BLaER1 treated with 17β-estradiol and CSF1 and Interleukin-3, amounts not matched to agents 10 nM and 100 nM (cell line): Measurements from ENCODE around the gene ISM2.
"Not testable (repeated sequence)": the region's sequence is repeated elsewhere in the genome, so short reads cannot be mapped to it uniquely, and the experiment has no call there.

Source experiments
- H3K27ac ChIP-seq, 11 experiments: shearing (Covaris generic); formaldehyde crosslinking; 2 replicates each; pipeline ENCODE4 v1.8.1; 2022
- H3K27me3 ChIP-seq, 11 experiments: shearing (Covaris generic); formaldehyde crosslinking; 2 replicates each; pipeline ENCODE4 v1.8.1; 2022
- H3K36me3 ChIP-seq, 11 experiments: shearing (Covaris generic); formaldehyde crosslinking; 2 replicates each; pipeline ENCODE4 v1.8.1; 2022
- H3K4me1 ChIP-seq, 10 experiments: shearing (Covaris generic); formaldehyde crosslinking; 2 replicates each; pipeline ENCODE4 v1.8.1; 2022
- H3K4me2 ChIP-seq, 11 experiments: shearing (Covaris generic); formaldehyde crosslinking; 2 replicates each; pipeline ENCODE4 v1.8.1; 2022
- H3K4me3 ChIP-seq, 10 experiments: shearing (Covaris generic); formaldehyde crosslinking; 2 replicates each; pipeline ENCODE4 v1.8.1; 2022
- H3K9ac ChIP-seq, 11 experiments: shearing (Covaris generic); formaldehyde crosslinking; 2 replicates each; pipeline ENCODE4 v1.8.1; 2022
- H3K9me3 ChIP-seq, 11 experiments: shearing (Covaris generic); formaldehyde crosslinking; replicated peaks in 1 of 11; 2 replicates each; pipeline ENCODE4 v1.8.1; 2022
- H4K20me1 ChIP-seq, 11 experiments: shearing (Covaris generic); formaldehyde crosslinking; 2 replicates each; pipeline ENCODE4 v1.8.1; 2022
- Cebpa-rat ChIP-seq, 11 experiments: shearing (Covaris generic); IDR thresholded peaks; 2 replicates each; pipeline ENCODE4 v1.8.1; 2022

ISM2 gene

GRCh38 chr14:77498120-77498979, at the start of gene ISM2:
TSS of gene ISM2 (minus strand) at chr14:77498816. CDS start at chr14:77498793, 23 bp downstream.
- Histone ChIP-seq H4K20me1 (peaks cover 0 to 24% (median 13%) of the 10 kb centered on the region in 11 experiments; a peak in 10 of 22 replicates), H3K4me3 (peak within 1 kb of the TSS; percentile 53 to 73 (median 64)), H3K9ac (peak within 1 kb of the TSS in 10 of 11 experiments; percentile 9 to 59 (median 48); a peak in 16 of 22 replicates), H3K36me3 (peaks cover 0 to 4% (median 0%) of the 10 kb centered on the region in 11 experiments; a peak in 2 of 22 replicates), H3K27ac (no peak within 1 kb of the TSS), H3K4me1 (peaks cover 14 to 35% (median 30%) of the 10 kb centered on the region in 10 experiments), H3K9me3 (peaks cover 0 to 6% (median 4%) of the 10 kb centered on the region in 11 experiments; a peak in 19 of 22 replicates), H3K4me2 (peak within 1 kb of the TSS; percentile 73 to 99 (median 97)), H3K27me3 (peaks cover 35 to 54% (median 46%) of the 10 kb centered on the region in 11 experiments)
- no peak for TF ChIP-seq Cebpa-rat (IDR thresholded peaks at IDR 0.05)

DNA sequence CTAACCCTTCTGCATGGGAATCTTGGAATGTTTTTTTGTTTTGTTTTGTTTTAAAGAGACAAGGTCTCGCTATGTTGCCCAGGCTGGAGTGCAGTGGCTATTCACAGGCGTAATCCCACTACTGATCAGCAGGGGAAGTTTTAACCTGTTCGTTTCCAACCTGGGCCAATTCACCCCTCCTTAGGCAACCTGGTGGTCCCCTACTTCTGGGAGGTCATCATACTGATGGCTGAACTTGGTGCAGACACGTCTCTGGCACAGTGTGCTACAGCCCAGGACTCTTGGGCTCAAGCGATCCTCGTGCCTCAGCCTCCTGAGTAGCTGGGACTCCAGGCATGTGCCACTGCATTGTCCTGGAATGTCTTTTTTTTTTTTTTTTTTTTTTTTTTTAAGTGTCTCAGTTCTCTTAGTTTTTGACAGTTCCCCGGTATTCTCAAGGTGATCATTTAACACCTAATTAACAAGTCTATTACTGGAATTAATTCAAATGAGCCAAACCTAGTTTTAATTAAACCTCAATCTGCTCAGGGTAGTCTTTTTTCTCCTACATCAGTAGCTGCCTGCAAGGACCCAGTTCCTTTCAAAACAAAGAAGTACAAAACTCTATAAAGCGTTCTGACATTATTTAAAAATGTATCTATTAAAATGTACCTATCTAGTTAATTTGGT, 49.0 kb upstream of the ISM2 start:
- no peak overlapping the region for H3K27ac ChIP-seq
- H3K36me3 ChIP-seq, result peaks cover 49 to 87% (median 68%) of the 10 kb centered on the region in 11 experiments
- H4K20me1 ChIP-seq, result peaks cover 0 to 38% (median 0%) of the 10 kb centered on the region in 11 experiments; a peak in 3 of 22 replicates
- H3K4me3 ChIP-seq, result no peak overlapping the region
- H3K9ac ChIP-seq, result no peak overlapping the region
- H3K27me3 ChIP-seq, result no peaks in the 10 kb centered on the region
- H3K9me3 ChIP-seq, result no peaks in the 10 kb centered on the region
- no peak overlapping the region for H3K4me2 ChIP-seq
- no peak for TF ChIP-seq Cebpa-rat (IDR thresholded peaks at IDR 0.05)
- peaks cover 10 to 23% (median 15%) of the 10 kb centered on the region in 10 experiments for H3K4me1 ChIP-seq

DNA sequence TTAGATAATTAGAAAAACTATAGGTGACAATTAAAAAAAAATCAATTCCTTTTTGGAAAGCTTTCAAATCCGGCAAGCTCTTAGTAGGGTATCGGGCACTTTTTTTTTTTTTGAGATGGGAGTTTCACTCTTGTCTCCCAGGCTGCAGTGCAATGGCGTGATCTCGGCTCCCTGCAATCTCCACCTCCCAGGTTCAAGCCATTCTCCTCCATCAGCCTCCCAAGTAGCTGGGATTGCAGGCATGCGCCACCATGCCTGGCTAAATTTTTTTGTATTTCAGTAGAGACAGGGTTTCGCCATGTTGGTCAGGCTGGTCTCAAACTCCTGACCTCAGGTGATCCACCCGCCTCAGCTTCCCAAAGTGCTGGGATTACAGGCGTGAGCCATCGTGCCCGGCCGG, 46.6 kb upstream of the ISM2 start:
- Histone ChIP-seq H4K20me1 (peaks cover 0 to 38% (median 0%) of the 10 kb centered on the region in 11 experiments; a peak in 3 of 22 replicates), H3K4me1 (peaks cover 28 to 47% (median 33%) of the 10 kb centered on the region in 10 experiments), H3K36me3 (peaks cover 34 to 70% (median 50%) of the 10 kb centered on the region in 11 experiments)
- not testable (repeated sequence) for H3K27me3 ChIP-seq, H3K9ac ChIP-seq, H3K9me3 ChIP-seq, H3K4me2 ChIP-seq, H3K27ac ChIP-seq, H3K4me3 ChIP-seq

GRCh38 chr14:77544571-77544970, 46.0 kb upstream of the ISM2 start:
- peaks cover 0 to 33% (median 0%) of the 10 kb centered on the region in 11 experiments; a peak in 3 of 22 replicates for H4K20me1 ChIP-seq
- H3K27me3 ChIP-seq, result no peaks in the 10 kb centered on the region
- no peak overlapping the region for H3K4me3 ChIP-seq
- no peaks in the 10 kb centered on the region for H3K9me3 ChIP-seq
- no peak overlapping the region for H3K27ac ChIP-seq
- no peak for TF ChIP-seq Cebpa-rat (IDR thresholded peaks at IDR 0.05)
- H3K36me3 ChIP-seq, result peaks cover 28 to 70% (median 49%) of the 10 kb centered on the region in 11 experiments
- peaks cover 28 to 47% (median 33%) of the 10 kb centered on the region in 10 experiments for H3K4me1 ChIP-seq
- no peak overlapping the region for H3K9ac ChIP-seq
- H3K4me2 ChIP-seq, result peak overlapping the region in 2 of 11 experiments; percentile 81 to 86; a peak in 3 of 22 replicates

- TF ChIP-seq Cebpa-rat (IDR thresholded peaks at IDR 0.05), result no peak
- H3K4me2 ChIP-seq, result peak overlapping the region; percentile 55 to 86 (median 77); a peak in 18 of 22 replicates
- no peaks in the 10 kb centered on the region for H3K9me3 ChIP-seq
- peak overlapping the region in 3 of 11 experiments; percentile 57 to 71 (median 63); a peak in 4 of 22 replicates for H3K9ac ChIP-seq
- peaks cover 20 to 66% (median 42%) of the 10 kb centered on the region in 11 experiments for H3K36me3 ChIP-seq
- peaks cover 28 to 47% (median 33%) of the 10 kb centered on the region in 10 experiments for H3K4me1 ChIP-seq
- no peaks in the 10 kb centered on the region for H3K27me3 ChIP-seq
- H3K27ac ChIP-seq, result peak overlapping the region in 3 of 11 experiments; percentile 66 to 77 (median 68); a peak in 5 of 22 replicates
- H4K20me1 ChIP-seq, result peaks cover 0 to 26% (median 0%) of the 10 kb centered on the region in 11 experiments; a peak in 3 of 22 replicates
- no peak overlapping the region for H3K4me3 ChIP-seq
Observed at GRCh38 chr14:77543637-77544334, 45.2 kb upstream of the ISM2 start.

DNA sequence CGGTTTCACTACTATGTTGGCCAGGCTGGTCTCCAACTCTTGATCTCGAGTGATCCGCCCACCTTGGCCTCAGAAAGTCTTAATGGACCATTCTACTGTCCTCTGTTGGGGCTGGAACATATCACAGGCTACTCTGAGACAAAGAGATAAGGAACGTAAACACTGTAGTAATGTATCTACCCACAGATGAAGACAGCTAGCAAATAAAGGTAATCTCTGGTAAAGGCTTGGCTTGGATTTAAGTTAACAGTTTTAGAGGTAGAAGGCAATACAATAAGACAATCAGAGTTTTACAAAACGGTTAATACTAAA, 44.6 kb upstream of the ISM2 start:
- peak overlapping the region in 3 of 10 experiments; percentile 7 to 39 (median 32); a peak in 3 of 20 replicates for H3K4me3 ChIP-seq
- H3K4me2 ChIP-seq, result peak overlapping the region; percentile 55 to 86 (median 77)
- peaks cover 28 to 47% (median 33%) of the 10 kb centered on the region in 10 experiments for H3K4me1 ChIP-seq
- no peaks in the 10 kb centered on the region for H3K27me3 ChIP-seq
- H3K36me3 ChIP-seq, result peaks cover 14 to 66% (median 36%) of the 10 kb centered on the region in 11 experiments; a peak in 20 of 22 replicates
- peak overlapping the region in 9 of 11 experiments; percentile 30 to 71 (median 55); a peak in 14 of 22 replicates for H3K9ac ChIP-seq
- no peak for TF ChIP-seq Cebpa-rat (IDR thresholded peaks at IDR 0.05)
- peaks cover 0 to 31% (median 0%) of the 10 kb centered on the region in 11 experiments; a peak in 3 of 22 replicates for H4K20me1 ChIP-seq
- H3K9me3 ChIP-seq, result no peaks in the 10 kb centered on the region
- peak overlapping the region in 7 of 11 experiments; percentile 42 to 77 (median 66); a peak in 12 of 22 replicates for H3K27ac ChIP-seq

DNA sequence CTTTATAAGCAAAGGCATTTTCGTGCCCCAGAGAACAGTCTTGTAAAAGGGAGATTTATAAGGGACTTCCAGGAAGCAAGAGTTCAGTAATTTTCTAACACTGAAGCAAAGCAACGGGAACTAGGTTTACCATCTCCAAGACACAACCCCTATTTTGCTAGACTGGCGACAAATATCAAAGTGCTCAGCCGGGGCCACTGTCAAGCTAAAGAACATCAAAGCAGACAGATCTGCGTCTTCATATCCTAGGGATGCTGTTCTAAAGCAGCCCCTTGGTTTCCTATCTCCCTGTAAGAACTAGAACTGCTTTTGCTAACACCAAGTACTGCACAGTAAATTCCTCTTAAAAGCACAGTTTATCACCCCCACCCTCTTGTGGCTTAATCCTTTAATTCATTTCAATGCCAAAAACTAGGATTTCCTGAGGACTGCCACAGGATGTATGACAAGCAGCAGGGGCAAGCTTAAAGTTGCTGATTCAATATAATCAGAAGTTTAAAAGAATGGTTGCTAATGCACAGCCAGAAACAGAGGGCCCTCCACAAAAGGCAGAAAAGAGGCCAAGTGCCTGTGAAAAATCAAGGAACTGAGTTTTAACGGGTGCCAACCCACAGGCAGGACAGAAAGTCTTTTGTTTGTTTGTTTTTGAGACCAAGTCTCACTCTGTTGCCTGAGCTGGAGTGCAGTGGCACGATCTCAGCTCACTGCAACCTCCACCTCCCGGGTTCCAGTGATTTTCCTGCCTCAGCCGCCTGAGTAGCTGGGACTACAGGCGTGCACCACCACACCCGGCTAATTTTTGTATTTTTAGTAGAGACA, 44.0 kb upstream of the ISM2 start:
- peaks cover 0 to 37% (median 0%) of the 10 kb centered on the region in 11 experiments; a peak in 3 of 22 replicates for H4K20me1 ChIP-seq
- H3K27ac ChIP-seq, result peak overlapping the region in 10 of 11 experiments; percentile 22 to 77 (median 59); a peak in 18 of 22 replicates
- TF ChIP-seq Cebpa-rat (IDR thresholded peaks at IDR 0.05), result no peak
- peaks cover 8 to 66% (median 30%) of the 10 kb centered on the region in 11 experiments; a peak in 19 of 22 replicates for H3K36me3 ChIP-seq
- no peaks in the 10 kb centered on the region for H3K27me3 ChIP-seq
- H3K9ac ChIP-seq, result peak overlapping the region in 10 of 11 experiments; percentile 30 to 71 (median 50); a peak in 19 of 22 replicates
- peaks cover 28 to 47% (median 33%) of the 10 kb centered on the region in 10 experiments for H3K4me1 ChIP-seq
- peak overlapping the region; percentile 55 to 86 (median 77) for H3K4me2 ChIP-seq
- peak overlapping the region in 4 of 10 experiments; percentile 7 to 39 (median 24); a peak in 4 of 20 replicates for H3K4me3 ChIP-seq
- H3K9me3 ChIP-seq, result no peaks in the 10 kb centered on the region
